Measurements from ENCODE around the gene PCDHGB3. TPM values are rescaled to one million over a fixed set of nuclear protein-coding genes. Genes with fewer than 3 reads are reported as not detected.
A peak's percentile ranks its signal among the peaks of the same experiment; 100 is the strongest.
"Not testable (repeated sequence)": the region's sequence is repeated elsewhere in the genome, so short reads cannot be mapped to it uniquely, and the experiment has no call there.

Gene PCDHGB3
- total RNA-seq, 1 donor from 2014 or later = 0.47 TPM

GRCh38 chr5:141343953-141344463 lies 26.0 kb upstream of the PCDHGB3 start:
- no peaks in the 10 kb centered on the region for H3K4me1 Mint-ChIP-seq (ENCODE audit: low read depth)
- H3K36me3 Mint-ChIP-seq (ENCODE audit: low read depth) = peaks cover 2% of the 10 kb centered on the region
- DNase-seq (ENCODE audit: low spot score) = no peak
- H3K27ac Mint-ChIP-seq = no peak overlapping the region
- H3K27me3 Mint-ChIP-seq (ENCODE audit: insufficient read depth) = peaks cover 9% of the 10 kb centered on the region
- H3K9me3 Mint-ChIP-seq = peaks cover 42% of the 10 kb centered on the region
- H3K4me3 Mint-ChIP-seq = peak overlapping the region; percentile 75
- intact Hi-C loops (cut with micrococcal nuclease) = no loop called here

GRCh38 chr5:141345327-141345726 lies 24.7 kb upstream of the PCDHGB3 start:
- Mint-ChIP-seq H3K27ac (no peak overlapping the region), H3K9me3 (peaks cover 43% of the 10 kb centered on the region), H3K4me3 (no peak overlapping the region), H3K36me3 (ENCODE audit: low read depth) (peaks cover 2% of the 10 kb centered on the region), H3K4me1 (ENCODE audit: low read depth) (peaks cover 6% of the 10 kb centered on the region), H3K27me3 (ENCODE audit: insufficient read depth) (peaks cover 12% of the 10 kb centered on the region)
- intact Hi-C loops (cut with micrococcal nuclease) = no loop called here
- DNase-seq (ENCODE audit: low spot score) = no peak

- Mint-ChIP-seq H3K27me3 (ENCODE audit: insufficient read depth) (peaks cover 12% of the 10 kb centered on the region), H3K9me3 (peaks cover 46% of the 10 kb centered on the region)
- H3K36me3 Mint-ChIP-seq (ENCODE audit: low read depth); H3K4me3 Mint-ChIP-seq; H3K27ac Mint-ChIP-seq; intact Hi-C loops (cut with micrococcal nuclease); DNase-seq (ENCODE audit: low spot score); H3K4me1 Mint-ChIP-seq (ENCODE audit: low read depth): not testable (repeated sequence)
Measured at GRCh38 chr5:141346017-141346416, 24.0 kb upstream of the PCDHGB3 start.

GRCh38 chr5:141349917-141350619 lies 20.0 kb upstream of the PCDHGB3 start, which contains the start of gene PCDHGB1:
Gene PCDHGB1, plus strand, starts transcription at chr5:141350099. Its CDS starts 162 bp downstream, at chr5:141350261.
- intact Hi-C loops (cut with micrococcal nuclease) = loop anchor here (10.0 kb wide), 1 partner anchor 105 kb away; the partner anchor contains the start of gene PCDHB15
- Mint-ChIP-seq H3K4me1 (ENCODE audit: low read depth) (peaks cover 6% of the 10 kb centered on the region), H3K27ac (no peak within 1 kb of the TSS), H3K27me3 (ENCODE audit: insufficient read depth) (peaks cover 9% of the 10 kb centered on the region), H3K36me3 (ENCODE audit: low read depth) (no peaks in the 10 kb centered on the region), H3K9me3 (peaks cover 41% of the 10 kb centered on the region), H3K4me3 (peak within 1 kb of the TSS; percentile 63)
- DNase-seq (ENCODE audit: low spot score) = peak; percentile 30

DNA sequence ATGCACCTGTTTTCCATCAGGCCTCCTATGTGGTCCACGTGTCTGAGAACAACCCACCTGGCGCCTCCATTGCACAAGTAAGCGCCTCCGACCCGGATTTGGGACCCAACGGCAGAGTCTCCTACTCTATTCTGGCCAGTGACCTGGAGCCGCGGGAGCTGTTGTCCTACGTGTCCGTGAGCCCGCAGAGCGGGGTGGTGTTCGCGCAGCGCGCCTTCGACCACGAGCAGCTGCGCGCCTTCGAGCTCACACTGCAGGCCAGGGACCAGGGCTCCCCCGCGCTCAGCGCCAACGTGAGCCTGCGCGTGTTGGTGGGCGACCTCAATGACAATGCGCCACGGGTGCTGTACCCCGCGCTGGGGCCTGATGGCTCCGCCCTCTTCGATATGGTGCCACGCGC lies 18.5 kb upstream of the PCDHGB3 start:
- Mint-ChIP-seq H3K4me3 (no peak overlapping the region), H3K4me1 (ENCODE audit: low read depth) (peaks cover 6% of the 10 kb centered on the region), H3K36me3 (ENCODE audit: low read depth) (no peaks in the 10 kb centered on the region), H3K9me3 (peaks cover 34% of the 10 kb centered on the region), H3K27ac (no peak overlapping the region), H3K27me3 (ENCODE audit: insufficient read depth) (peaks cover 11% of the 10 kb centered on the region)
- intact Hi-C loops (cut with micrococcal nuclease) = loop anchor here (10.0 kb wide), 1 partner anchor 107 kb away; the partner anchor contains the start of gene PCDHB15
- DNase-seq (ENCODE audit: low spot score) = no peak

DNA sequence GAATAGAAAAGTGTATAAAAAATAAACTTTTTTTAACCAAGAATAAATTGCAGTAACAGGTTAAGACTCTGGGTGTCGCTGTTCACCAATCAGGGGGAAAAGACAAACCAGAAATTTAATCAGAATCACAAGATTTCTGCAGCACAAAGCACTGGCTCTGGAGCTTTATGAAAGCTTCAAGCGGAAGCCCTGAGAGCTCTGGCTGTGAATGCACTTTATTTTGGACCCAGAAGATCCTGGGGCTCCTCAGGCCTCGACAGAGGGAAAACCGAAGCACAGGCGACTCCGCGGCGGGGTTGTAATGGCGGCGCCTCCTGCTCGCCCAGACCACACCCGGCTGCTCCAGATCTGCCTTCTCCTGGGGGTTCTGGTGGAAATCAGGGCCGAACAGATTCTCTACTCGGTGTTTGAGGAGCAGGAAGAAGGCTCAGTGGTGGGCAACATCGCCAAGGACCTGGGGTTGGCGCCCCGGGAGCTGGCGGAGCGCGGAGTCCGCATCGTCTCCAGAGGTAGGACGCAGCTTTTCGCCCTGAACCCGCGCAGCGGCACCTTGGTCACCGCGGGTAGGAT lies 15.1 kb upstream of the PCDHGB3 start, which contains the start of gene PCDHGA4:
PCDHGA4 (plus strand) TSS at position 122 of the 570 bp plus-strand sequence; CDS start at position 209, 87 bp downstream.
- Mint-ChIP-seq H3K9me3 (peaks cover 27% of the 10 kb centered on the region), H3K27ac (no peak within 1 kb of the TSS), H3K36me3 (ENCODE audit: low read depth) (peaks cover 2% of the 10 kb centered on the region), H3K4me3 (peak within 1 kb of the TSS; percentile 33), H3K4me1 (ENCODE audit: low read depth) (peaks cover 8% of the 10 kb centered on the region), H3K27me3 (ENCODE audit: insufficient read depth) (peaks cover 7% of the 10 kb centered on the region)
- no peak for DNase-seq (ENCODE audit: low spot score)
- intact Hi-C loops (cut with micrococcal nuclease) = loop anchor here (5.0 to 10.0 kb wide), 2 partner anchors 110 to 167 kb away; partner anchors contain the start of gene PCDHB15

DNA sequence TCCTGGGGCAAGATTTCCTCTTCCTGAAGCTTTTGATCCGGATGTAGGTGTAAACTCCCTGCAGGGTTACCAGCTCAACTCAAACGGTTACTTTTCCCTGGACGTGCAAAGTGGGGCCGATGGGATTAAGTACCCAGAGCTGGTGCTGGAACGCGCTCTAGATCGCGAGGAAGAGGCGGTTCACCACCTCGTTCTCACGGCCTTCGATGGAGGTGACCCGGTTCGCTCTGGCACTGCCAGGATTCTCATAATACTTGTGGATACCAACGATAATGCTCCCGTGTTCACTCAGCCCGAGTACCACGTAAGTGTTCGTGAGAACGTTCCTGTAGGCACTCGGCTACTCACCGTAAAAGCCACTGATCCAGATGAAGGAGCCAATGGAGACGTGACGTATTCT lies 14.4 kb upstream of the PCDHGB3 start:
- no peak for DNase-seq (ENCODE audit: low spot score)
- intact Hi-C loops (cut with micrococcal nuclease) = loop anchor here (5.0 to 10.0 kb wide), 2 partner anchors 111 to 167 kb away; partner anchors contain the start of gene PCDHB15
- Mint-ChIP-seq H3K36me3 (ENCODE audit: low read depth) (peaks cover 2% of the 10 kb centered on the region), H3K27ac (no peak overlapping the region), H3K27me3 (ENCODE audit: insufficient read depth) (peaks cover 2% of the 10 kb centered on the region), H3K9me3 (peaks cover 26% of the 10 kb centered on the region), H3K4me1 (ENCODE audit: low read depth) (peaks cover 6% of the 10 kb centered on the region), H3K4me3 (no peak overlapping the region)

DNA sequence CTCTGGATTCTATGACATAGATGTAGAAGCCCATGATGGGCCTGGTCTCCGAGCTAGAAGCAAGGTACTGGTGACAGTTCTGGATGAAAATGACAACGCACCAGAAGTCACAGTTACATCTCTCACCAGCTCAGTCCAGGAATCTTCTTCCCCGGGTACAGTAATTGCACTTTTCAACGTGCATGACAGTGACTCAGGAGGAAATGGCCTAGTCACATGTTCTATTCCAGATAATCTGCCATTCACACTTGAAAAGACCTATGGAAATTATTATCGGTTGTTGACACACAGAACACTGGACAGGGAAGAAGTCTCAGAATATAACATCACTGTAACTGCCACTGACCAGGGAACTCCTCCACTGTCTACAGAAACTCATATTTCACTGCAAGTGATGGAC lies 13.9 kb upstream of the PCDHGB3 start:
- Mint-ChIP-seq H3K27me3 (ENCODE audit: insufficient read depth) (peaks cover 7% of the 10 kb centered on the region), H3K4me3 (no peak overlapping the region), H3K9me3 (peaks cover 26% of the 10 kb centered on the region), H3K27ac (no peak overlapping the region), H3K4me1 (ENCODE audit: low read depth) (peaks cover 6% of the 10 kb centered on the region), H3K36me3 (ENCODE audit: low read depth) (peaks cover 2% of the 10 kb centered on the region)
- DNase-seq (ENCODE audit: low spot score) = no peak
- intact Hi-C loops (cut with micrococcal nuclease) = loop anchor here (5.0 to 10.0 kb wide), 2 partner anchors 111 to 166 kb away; partner anchors contain the start of gene PCDHB15

DNA sequence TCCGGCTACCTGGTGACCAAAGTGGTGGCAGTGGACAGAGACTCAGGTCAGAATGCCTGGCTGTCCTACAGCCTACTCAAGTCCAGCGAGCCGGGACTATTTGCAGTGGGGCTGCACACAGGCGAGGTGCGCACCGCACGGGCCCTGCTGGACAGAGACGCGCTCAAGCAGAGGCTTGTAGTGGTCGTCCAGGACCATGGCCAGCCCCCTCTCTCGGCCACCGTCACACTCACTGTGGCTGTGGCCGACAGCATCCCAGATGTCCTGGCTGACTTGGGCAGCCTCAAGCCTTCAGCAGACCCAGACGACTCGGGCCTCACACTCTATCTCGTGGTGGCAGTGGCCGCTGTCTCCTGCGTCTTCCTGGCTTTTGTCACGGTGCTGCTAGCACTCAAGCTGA lies 13.1 kb upstream of the PCDHGB3 start:
- H3K27ac Mint-ChIP-seq = no peak overlapping the region
- peaks cover 6% of the 10 kb centered on the region for H3K4me1 Mint-ChIP-seq (ENCODE audit: low read depth)
- DNase-seq (ENCODE audit: low spot score) = no peak
- intact Hi-C loops (cut with micrococcal nuclease) = loop anchor here (5.0 to 10.0 kb wide), 2 partner anchors 112 to 165 kb away; partner anchors contain the start of gene PCDHB15
- H3K9me3 Mint-ChIP-seq = peaks cover 29% of the 10 kb centered on the region
- peaks cover 2% of the 10 kb centered on the region for H3K36me3 Mint-ChIP-seq (ENCODE audit: low read depth)
- H3K4me3 Mint-ChIP-seq = no peak overlapping the region
- peaks cover 10% of the 10 kb centered on the region for H3K27me3 Mint-ChIP-seq (ENCODE audit: insufficient read depth)

GRCh38 chr5:141359790-141360426 lies 10.1 kb upstream of the PCDHGB3 start, which contains the start of gene PCDHGB2:
Gene PCDHGB2, plus strand, starts transcription at chr5:141359994. Its CDS starts 142 bp downstream, at chr5:141360136.
- no peak for DNase-seq (ENCODE audit: low spot score)
- intact Hi-C loops (cut with micrococcal nuclease) = loop anchor here (1.0 to 10.0 kb wide), 5 partner anchors 37 to 204 kb away; partner anchors contain the start of genes PCDHB15, PCDHGA11 and PCDHGB5
- Mint-ChIP-seq H3K27me3 (ENCODE audit: insufficient read depth) (peaks cover 19% of the 10 kb centered on the region), H3K4me3 (peak within 1 kb of the TSS; percentile 85), H3K27ac (peak within 1 kb of the TSS; percentile 68), H3K4me1 (ENCODE audit: low read depth) (peaks cover 6% of the 10 kb centered on the region), H3K36me3 (ENCODE audit: low read depth) (peaks cover 5% of the 10 kb centered on the region), H3K9me3 (peaks cover 43% of the 10 kb centered on the region)

DNA sequence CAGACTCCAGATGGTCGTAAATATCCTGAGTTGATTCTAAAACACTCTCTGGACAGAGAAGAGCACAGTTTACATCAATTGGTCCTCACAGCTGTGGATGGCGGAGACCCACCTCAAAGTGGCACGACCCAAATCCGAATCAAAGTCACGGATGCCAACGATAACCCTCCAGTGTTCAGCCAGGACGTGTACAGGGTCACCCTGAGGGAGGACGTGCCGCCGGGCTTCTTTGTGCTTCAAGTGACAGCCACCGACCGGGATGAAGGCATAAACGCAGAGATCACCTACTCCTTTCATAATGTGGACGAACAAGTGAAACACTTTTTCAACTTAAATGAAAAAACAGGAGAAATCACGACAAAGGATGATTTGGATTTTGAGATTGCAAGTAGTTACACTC lies 9.4 kb upstream of the PCDHGB3 start:
- intact Hi-C loops (cut with micrococcal nuclease) = loop anchor here (5.0 kb wide), 2 partner anchors 37 to 62 kb away; partner anchors contain the start of genes PCDHGA11 and PCDHGB5
- Mint-ChIP-seq H3K27me3 (ENCODE audit: insufficient read depth) (peaks cover 24% of the 10 kb centered on the region), H3K4me1 (ENCODE audit: low read depth) (peaks cover 6% of the 10 kb centered on the region), H3K27ac (no peak overlapping the region), H3K36me3 (ENCODE audit: low read depth) (peaks cover 10% of the 10 kb centered on the region), H3K9me3 (peaks cover 51% of the 10 kb centered on the region), H3K4me3 (no peak overlapping the region)
- no peak for DNase-seq (ENCODE audit: low spot score)

DNA sequence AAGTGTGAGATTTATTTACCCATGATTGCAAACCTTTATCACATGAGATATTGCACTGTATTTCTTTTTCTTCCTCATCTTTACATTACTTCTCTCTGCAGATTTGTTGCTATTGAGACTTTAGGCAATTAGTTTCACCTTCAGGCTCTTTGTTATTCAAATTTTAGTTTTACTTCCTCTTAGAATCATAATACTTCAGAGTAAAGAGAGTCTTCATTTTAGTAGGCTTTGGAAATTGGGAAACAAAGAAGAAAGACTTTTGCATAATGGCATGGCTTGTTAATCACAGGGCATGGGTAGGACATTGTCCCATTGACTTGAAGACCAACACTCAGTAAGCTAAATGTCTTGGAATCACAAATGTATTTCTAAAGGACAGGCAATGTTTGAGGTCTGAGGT lies 7.3 kb upstream of the PCDHGB3 start:
- Mint-ChIP-seq H3K4me3 (no peak overlapping the region), H3K27ac (no peak overlapping the region), H3K9me3 (peaks cover 56% of the 10 kb centered on the region), H3K27me3 (ENCODE audit: insufficient read depth) (peaks cover 27% of the 10 kb centered on the region), H3K36me3 (ENCODE audit: low read depth) (peaks cover 12% of the 10 kb centered on the region), H3K4me1 (ENCODE audit: low read depth) (peaks cover 6% of the 10 kb centered on the region)
- intact Hi-C loops (cut with micrococcal nuclease) = loop anchor here (5.0 kb wide), 2 partner anchors 35 to 60 kb away; partner anchors contain the start of genes PCDHGA11 and PCDHGB5
- no peak for DNase-seq (ENCODE audit: low spot score)
